DMS153 treated with DMSO at 0.1 percent for 48 hours (cell line): ENCODE data around the gene ZBED4.
"Not testable (repeated sequence)": the region's sequence is repeated elsewhere in the genome, so short reads cannot be mapped to it uniquely, and the experiment has no call there.

Source experiments
- DNase-seq: peaks from one replicate; lab custom pipeline; 2025; ENCODE audit not compliant: unreplicated experiment; lab: John Stamatoyannopoulos, UW

Gene ZBED4

DNA sequence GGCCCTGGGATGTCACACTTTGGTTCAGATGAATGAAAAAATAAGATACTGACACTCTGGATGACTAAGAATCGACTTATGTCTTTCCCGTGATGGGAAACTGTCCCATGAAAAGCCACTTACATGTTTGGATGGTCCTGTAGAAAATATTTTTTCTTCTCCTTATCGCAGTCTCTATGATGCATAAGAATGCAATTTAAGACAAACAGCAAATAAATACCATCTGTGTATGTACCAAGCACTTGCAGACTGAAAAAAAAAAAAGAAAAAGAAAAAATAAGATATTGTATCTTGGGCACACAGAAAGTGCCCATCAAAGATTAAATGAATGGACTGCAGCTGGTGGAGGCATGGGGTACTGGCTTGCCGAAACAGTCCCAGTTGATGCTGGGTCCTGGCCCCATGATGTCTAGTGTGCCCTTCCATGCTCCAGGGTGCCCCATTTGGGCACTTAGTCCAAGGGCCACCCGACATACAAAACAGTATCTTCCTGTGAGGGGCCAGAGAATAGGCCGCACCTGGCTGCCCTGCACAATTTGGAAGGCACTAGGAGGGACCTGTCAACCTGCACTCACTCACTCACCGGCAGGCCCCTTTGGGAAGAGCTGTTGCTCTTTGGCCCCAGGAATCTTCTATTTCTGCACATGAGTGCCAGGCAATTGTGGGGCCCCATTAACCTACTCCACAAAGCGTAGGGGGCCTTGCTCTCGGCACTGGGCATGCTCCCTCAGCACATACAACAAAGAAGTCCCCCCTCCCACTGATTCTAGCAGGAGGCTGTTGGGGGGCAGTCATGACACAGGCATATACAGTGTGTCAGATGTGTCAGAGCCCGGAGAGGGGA is 2.5 kb upstream of the ZBED4 start:
- no peak for DNase-seq

DNA sequence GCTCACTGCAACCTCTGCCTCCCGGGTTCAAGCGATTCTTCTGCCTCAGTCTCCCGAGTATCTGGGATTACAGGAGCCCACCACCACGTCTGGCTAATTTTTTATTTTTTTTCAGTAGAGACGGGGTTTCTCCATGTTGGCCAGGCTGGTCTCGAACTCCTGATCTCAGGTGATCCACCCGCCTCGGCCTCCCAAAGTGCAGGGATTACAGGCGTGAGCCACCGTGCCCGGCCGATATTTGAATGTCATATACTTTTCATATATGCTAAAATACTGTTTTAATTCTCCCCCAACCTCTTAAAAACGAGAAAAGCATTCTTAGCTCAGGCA is 1.1 kb upstream of the ZBED4 start:
- DNase-seq: not testable (repeated sequence)

DNA sequence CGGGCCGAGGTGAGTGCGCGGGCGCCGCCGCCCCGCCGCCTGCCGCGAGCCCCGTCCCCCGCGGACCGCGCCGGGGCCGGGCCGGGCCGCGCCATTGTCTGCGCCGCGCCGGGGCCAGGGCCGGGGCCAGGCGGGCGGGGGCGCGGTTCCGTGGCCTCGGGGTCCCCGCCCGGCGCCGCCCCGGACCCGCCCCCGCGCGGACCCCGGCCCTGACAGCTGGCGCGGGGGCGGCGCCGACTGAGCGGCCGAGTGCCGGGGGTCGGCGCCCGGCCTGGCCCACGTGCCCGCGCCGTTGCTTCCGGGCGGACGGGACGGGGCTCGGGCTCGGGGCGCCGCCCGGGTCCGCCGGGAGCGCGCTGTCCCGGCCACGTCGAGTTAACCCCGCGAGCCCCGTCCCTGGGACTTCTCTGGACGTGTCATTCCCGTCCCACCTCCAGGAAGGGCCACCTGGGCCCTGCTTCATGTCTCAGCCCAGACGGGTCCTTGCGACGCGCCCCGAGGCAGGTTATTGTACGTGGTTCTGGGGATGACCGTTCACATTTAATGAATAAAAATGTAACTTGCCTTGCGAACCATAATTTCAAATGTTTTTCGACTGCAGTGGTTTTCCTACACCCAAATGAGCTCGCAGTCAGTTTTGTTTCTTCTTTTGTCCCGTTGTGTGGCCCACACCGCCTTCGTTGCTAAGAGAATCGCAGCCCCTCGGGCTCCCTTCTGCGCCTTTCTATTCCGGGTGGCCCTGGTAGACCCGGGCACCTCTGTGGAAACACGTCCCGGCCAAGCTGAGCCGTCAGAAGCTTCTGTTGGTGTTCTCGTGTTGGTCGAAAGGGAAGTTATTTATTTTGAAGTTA is 562 bp downstream of the ZBED4 start:
- DNase-seq: no peak

DNA sequence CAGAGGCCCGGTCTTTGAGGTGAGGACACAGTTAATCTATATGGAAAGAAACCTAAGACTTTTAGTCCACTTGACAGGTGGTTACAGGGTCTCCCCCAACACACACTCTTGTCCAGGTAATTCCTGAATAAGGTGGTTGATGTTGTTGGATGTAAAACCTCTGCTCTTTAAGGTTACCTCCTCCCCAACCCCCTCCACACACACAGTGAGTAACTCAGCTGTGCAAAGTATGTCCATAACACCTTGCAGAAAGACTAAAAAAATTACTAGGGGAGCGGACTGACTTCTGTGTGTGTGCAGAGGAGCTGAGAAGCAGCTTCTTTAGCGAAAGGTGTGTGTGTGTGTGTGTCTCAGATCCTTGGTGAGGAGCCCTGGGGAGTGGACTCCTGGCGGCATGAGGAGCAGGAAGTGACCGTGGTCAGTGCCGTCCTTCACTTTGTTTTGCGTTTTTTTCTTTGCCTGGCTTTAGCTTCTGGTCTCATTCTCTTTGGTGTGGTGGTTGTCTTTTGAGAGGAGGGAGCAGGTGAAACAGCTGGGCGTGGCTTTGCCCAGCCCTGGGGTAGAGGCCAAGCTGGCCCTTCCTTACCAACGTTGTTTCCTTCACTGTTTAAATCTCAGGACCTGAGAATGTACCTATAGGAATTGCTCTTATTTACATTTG is 1.7 kb downstream of the ZBED4 start:
- no peak for DNase-seq

DNA sequence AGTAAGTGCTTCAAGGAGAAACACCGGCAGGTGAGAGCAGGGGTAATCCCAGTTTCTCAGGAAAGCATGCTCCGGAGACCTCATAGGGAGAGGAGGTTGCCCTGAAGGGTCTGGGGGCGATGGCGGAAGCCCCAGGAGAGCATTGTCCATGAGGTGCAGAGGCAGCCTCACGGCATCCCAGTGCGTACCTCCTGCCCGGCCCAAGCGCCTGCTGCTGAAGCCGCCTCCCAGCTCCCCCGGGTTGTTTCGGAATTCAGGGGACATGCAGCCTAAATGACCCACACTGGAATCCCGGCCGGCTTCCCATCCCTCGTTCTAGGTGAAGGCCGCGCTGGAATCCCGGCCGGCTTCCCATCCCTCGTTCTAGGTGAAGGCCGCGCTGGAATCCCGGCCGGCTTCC is 2.7 kb downstream of the ZBED4 start:
- no peak for DNase-seq

DNA sequence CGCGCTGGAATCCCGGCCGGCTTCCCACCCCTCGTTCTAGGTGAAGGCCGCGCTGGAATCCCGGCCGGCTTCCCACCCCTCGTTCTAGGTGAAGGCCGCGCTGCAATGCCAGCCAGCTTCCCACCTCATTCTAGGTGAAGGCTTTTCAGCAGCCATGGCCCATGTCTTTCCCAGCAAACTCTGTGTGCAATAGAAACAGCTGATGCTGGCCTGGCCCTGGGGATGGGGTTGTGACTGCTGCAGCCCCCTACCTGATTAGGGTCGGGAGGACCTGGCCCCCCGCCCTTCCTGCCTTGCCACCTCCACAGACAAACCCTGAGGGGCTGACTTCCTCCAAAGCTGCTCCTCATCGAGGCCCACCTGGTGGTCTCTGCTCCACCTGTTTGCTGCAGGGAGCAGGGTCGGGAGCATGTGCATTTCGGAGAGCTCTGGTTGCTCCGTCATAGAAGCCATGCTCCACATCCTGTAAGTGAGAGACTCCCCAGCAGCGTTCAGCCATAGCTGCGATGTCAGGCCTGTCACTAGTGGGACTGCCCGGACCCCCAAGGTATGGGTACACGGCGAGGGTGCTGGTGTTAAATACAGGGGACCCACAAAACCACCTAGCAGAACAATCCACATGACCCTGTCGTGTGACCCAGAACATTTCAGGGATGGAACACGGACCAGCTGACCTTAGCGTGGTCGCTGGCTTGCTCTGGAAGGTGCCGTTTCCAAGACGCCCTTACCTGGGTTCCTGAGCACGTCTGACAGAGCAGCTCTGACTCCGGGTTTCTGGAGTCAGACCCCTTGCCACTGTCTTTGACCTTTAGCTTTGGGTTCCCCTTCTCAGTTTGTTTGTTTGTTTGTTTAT is 3.3 kb downstream of the ZBED4 start:
- no peak for DNase-seq

DNA sequence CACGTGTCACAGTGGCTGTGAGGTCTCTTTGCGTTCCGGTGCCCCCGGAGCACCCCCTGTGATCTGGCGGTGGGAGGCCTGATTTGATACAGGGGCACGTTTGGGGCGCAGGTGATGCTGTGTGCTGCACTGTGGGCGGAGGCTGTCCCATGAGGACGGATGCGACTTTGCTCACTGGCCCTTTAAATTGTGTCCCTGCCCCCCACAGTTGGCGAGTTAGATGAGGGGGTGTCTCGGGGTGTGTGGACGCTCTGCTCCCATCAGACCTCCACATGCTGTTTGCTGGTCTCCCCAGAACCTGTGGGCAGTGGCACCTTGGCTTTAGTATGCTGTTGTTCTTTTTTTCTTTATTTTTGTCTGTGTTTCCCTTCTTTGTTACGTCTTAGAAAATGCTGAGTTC is 5.2 kb downstream of the ZBED4 start:
- DNase-seq: no peak

DNA sequence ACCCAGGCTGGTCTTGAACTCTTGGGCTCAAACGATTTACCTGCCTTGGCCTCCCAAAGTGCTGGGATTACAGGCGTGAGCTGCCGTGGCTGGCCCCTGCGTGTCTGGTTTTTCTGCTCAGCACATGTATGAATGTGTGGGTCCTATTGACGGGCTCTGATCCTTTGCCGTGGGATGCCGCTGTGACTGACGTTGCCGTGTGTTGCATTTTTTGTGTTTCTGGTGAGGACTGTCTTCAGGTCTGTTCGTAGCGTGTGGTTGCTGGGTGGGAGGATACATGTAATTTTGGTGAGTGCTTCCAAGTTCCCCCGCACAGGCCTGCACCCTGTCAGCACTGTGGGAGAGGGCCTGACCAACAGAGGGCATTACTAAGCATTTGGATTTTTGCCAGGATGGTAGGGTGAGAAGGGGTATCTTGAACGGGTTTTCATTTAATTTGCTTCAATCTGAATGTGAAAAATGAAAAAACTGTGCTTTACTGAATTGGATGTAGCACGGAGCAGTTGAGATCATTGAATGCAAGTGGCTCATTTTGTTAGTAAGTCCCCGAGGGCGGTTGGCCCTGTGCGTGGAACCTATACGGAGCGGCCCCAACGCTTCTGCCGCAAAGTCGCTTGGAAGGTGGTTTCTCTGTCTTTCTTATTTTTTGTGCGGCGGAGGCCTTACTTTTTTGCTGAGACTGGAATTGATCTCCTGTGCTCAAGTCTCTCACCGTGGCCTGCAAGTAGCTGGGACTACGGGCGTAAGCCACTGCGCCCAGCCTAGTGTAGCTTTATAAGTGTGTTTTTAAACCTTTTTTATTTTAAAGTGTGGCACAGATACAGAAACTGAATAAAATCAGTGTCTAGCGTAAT is 8.2 kb downstream of the ZBED4 start:
- DNase-seq: no peak

DNA sequence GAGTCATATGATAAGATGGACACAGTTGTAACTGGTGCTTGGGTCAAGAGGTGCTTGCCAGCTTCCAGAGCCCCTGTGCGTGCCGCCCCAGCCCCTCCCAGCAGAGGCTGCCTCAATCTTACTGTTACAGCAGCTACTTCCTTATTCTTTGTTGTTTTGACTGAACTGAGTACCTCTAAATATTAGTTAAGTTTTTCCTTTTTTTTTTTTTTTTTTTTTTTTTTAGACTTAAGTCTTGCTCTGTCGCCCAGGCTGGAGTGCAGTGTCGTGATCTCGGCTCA is 8.8 kb downstream of the ZBED4 start:
- DNase-seq: no peak

DNA sequence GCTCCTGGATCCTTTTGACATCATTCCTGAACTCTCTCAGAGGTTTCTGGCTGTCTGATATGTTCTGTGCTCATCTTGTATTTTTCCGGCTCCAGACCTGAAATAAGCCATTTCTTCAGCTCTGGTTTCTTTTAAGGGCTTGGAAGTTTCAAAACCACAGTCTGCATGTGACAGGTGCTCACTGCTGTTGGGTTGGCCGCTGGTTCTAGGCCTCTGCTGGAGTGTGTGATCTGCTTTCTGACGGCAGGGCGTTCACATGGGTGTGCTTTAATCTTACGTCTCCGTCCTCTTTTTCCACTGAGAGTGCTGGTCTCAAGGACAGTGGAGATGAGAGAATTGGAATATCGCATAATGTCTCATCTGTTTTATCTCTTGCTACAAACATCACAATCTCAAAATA is 10.3 kb downstream of the ZBED4 start:
- no peak for DNase-seq

DNA sequence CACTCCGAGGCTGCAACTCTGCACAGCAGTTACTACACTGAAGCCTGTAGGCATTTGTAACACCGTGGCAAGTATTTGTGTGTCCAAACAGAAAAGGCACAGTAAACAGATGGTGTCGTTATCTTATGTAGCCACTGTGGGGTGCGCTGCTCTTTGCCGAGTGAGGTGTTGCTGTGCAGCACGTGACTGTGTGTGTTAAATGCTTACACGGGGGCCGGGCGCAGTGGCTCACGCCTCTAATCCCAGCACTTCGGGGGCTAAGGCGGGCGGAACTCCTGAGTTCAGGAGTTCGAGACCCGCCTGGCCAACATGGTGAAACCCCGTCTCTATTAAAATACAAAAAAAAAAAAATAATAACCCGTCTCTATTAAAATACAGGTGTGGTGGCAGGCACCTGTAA is 11.5 kb downstream of the ZBED4 start:
- DNase-seq: no peak

DNA sequence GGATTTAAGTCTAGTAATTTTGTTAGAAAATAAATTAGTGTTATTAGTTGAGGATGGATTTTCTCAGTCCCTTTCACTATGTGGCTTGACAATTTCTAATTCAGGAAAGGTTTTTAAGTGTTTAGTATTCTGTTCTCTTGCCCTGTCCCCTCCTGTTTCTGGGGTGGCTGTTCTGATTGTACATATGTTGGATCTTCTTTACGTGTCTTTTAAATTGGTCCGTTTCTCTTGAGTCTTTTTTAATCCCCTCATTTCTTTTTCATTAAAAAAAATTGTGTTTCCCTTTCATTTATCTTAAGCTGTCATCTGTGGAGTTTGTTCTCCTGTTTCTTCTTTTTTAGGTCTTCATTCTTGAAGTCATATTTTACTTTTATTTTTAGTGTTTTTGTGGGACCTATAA is 12.5 kb downstream of the ZBED4 start:
- no peak for DNase-seq

DNA sequence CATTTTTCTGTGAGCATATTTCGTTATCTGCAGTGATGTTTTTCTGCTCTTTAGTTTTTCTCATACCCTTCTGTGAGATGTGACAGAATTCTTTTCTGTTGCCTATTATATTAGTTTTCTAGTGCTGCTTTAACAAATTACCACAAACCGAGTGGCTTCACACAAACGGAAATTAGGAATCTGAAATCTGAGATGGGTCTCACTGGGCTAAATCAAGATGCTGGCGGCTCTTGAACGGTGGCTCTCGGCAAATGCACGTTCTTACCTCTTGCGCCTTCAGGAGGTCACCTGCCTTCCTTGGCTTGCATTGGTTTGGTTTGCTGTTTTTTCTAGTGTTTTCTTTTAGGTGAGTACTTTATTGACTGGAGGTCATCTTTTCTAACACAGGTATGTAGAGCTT is 13.0 kb downstream of the ZBED4 start:
- DNase-seq: no peak

DNA sequence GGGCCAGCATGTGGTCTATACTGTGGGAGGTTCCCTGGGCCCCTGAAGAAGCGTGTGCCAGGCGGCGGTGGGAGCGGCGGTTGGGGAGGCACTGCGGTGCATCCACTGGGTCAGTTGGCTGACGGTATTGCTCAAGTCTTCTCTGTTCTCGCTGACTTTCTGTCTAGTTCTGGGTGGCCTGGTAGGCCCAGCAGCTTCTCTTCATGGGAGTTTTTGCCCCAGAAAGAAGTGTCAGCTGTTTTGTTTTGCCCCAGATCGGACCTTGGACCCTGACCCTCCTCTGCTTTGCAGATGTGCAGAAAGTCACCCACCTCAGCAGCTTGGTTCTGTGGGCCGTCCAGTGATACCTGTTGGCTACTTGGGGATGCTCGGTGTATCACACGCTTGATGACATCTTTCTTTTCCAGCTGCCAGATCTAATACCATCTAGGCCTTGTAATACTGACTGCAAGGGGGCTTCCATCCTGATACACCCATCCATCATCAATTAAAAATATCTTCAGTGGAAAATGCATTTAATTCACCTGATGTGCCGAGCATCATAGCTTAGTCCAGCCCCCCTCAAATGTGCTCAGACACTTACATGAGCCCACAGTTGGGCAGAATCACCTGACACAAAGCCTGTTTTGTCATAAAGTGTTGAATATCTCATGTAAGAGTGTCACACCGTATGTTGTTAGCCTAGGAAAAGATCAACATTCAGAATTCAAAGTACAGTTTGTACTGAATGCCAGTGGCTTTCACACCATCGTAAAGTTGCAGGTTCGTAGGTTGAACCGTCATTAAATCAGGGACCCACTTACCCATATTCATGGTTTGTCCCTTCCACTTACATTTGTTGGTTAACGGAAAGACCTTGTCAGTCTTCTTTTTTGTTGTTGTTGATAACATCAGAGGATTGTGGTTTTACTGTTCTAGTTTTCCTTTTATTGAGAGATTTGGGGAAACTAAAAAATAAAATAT is 13.9 kb downstream of the ZBED4 start:
- no peak for DNase-seq

DNA sequence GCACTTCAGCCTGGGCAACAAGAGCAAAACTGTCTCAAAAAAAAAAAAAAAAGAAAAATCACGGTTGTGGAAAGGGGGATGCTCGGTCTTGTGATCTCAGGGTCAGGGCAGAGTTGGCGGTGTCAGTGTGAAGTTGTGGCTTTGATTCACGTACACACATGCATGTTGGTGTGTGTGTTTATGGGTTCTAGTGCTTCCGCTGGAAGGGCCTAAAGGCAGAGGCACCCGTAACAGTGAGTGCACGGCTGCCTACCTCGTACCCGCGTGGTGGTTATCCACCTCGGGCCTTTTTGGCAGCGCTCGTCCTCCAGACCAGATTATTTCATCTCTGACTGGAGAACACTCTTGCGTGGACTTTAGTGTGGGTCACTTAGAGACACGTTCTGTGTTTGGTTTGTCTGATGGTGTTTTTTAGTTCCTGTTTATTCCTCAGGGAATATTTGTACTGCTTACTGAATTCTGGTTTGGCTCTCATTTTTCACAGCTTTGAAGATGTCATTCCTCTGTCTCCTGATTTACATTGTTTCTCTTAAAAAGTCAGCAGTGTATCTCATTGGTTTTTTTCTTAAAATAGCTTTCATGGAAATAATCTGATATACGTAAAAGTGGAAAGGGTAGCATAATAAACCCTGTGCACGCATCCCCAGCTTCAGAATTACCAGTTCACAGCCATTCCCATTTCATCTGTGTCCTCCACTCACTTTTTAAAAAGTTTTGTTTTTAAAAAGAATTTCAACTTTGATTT is 15.6 kb downstream of the ZBED4 start:
- DNase-seq: no peak

DNA sequence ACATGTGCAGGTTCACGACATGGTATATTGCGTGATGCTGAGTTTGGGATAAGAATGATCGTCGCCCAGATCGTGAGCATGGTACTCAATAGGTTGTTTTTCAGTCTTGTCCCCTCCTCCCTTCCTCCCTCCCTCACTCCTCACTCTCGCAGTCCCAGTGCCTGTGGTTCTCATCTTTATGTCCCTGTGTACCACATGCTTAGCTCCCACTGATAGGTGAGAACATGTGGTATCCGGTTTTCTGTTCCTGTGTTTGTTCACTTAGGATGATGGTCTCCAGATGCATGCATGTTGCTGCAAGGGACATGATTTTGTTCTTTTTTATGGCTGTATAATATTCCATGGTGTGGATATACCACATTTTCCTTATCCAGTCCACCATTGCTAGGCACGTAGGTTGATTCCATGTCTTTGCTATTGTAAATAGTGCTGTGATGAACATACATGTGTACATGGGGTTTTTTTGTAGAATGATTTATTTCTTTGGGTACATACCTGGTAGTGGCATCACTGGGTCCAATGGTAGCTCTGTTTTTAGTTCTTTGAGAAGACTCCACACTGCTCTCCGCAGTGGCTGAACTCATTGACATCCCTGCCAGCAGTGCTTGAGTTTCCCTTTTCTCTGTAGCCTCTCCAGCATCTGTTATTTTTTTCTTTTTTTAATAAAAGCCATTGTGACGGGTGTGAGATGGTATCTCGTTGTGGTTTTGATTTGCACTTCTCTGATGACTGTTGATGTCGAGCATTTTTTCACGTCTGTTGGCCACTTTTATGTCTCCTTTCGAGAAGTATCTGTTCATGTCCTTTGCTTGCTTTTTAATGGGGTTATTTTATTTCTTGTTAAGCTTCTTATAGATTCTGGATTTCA is 16.4 kb downstream of the ZBED4 start:
- DNase-seq: no peak

DNA sequence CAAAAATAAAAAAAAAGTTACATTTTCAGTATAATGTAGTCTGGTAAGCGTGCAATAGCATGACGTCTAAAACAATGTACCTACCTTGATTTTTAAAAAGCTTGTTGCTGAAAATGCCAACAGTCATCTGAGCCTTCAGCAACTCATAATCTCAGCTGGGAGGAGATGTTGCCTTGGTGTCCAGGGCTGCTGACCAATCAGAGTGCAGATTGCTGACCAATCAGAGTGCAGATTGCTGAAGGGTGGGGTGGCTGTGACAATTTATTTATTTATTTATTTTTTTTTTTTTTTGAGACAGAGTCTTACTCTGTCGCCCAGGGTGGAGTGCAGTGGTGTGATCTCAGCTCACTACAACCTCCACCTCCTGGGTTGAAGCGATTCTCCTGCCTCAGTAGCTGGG is 17.8 kb downstream of the ZBED4 start:
- no peak for DNase-seq

DNA sequence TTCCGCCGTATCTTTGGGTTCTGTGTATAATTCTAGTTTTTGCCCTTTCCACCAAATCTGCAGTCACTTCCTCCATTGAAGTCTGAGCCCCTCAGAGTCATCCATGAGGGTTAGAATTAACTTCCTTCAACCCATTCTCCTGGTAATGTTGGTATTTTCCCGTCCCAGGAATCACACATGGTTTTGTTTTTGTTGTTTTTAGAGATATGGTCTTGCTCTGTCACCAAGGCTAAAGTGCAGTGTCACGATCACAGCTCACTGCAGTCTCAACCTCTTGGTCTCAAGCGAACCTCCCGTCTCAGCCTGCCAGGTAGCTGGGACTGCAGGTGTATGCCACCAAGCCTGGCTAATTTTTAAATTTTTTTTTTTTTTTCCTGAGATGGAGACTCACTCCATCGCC is 18.7 kb downstream of the ZBED4 start:
- DNase-seq: no peak
